ENCODE results near the gene TRRAP. TPM values are rescaled to one million over a fixed set of nuclear protein-coding genes. Genes with fewer than 3 reads are reported as not detected.
A peak's percentile ranks its signal among the peaks of the same experiment; 100 is the strongest.

Gene TRRAP
- total RNA-seq, 2 donors from 2014 or later = 59.1 to 69.5 TPM

DNA sequence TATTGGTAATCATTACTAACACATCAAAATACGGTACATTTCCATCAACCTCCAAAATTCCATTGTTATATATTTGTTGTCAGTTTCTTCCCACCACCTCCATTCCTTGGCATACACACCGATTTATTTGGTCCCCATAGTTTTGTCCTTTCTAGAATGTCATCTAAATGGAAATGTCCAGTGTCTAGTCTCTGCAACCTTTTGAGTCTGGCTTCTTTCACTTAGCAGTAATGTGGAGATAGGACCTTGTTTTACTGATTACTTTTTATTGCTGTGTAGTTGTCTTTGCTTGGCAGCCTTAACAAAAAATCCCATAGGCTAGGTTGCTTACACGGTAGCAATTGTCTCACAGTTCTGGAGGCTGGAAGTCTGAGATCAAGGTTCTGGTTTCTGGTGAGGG lies 22.5 kb downstream of the TRRAP start:
- Mint-ChIP-seq H3K27me3 (no peaks in the 10 kb centered on the region), H3K9me3 (no peaks in the 10 kb centered on the region), H3K4me3 (no peak overlapping the region), H3K36me3 (ENCODE audit: low read depth) (peaks cover 100% of the 10 kb centered on the region), H3K4me1 (no peaks in the 10 kb centered on the region), H3K27ac (no peak overlapping the region)
- ATAC-seq (replicated peaks) = no peak

DNA sequence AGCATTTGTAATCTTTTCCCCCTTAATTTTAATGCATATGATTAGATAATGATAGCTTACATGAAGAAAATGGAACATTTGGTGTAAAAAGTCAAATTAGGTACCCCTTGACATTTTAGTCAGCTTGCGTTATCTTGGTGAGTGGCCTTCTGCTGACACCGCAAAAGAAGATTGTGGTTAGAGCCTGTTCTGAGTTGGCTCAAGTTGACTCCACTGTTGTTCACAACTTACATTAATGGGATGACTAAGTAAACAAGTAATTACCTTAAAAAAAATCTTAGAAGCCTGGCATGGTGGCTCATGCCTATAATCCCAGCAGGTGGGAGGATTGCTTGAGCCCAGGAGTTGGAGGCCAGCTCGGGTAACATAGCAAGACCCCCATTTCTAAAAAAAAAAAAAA lies 24.2 kb downstream of the TRRAP start:
- H3K4me3 Mint-ChIP-seq = no peak overlapping the region
- ATAC-seq (replicated peaks) = no peak
- no peak overlapping the region for H3K27ac Mint-ChIP-seq
- H3K9me3 Mint-ChIP-seq = no peaks in the 10 kb centered on the region
- H3K27me3 Mint-ChIP-seq = no peaks in the 10 kb centered on the region
- peaks cover 99% of the 10 kb centered on the region for H3K36me3 Mint-ChIP-seq (ENCODE audit: low read depth)
- no peaks in the 10 kb centered on the region for H3K4me1 Mint-ChIP-seq

DNA sequence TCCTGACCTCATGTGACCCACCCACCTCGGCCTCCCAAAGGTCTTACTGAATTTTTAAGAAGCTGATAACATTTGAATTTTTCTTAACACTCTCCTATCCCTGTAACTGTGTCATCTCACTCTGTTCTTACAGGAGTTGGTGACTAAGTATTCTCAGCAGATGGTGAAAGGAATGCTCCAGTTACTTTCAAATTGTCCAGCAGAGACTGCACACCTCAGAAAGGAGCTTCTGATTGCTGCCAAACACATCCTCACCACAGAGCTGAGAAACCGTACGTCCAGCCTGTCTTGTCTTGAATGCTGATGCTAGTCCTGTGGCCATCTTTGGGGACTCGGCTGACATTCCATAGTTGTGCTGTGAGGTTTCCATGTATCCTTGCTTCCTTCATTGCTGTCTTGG lies 24.9 kb downstream of the TRRAP start:
- no peaks in the 10 kb centered on the region for H3K9me3 Mint-ChIP-seq
- H3K27ac Mint-ChIP-seq = no peak overlapping the region
- ATAC-seq (replicated peaks) = no peak
- H3K36me3 Mint-ChIP-seq (ENCODE audit: low read depth) = peaks cover 99% of the 10 kb centered on the region
- H3K27me3 Mint-ChIP-seq = no peaks in the 10 kb centered on the region
- H3K4me3 Mint-ChIP-seq = no peak overlapping the region
- H3K4me1 Mint-ChIP-seq = no peaks in the 10 kb centered on the region

DNA sequence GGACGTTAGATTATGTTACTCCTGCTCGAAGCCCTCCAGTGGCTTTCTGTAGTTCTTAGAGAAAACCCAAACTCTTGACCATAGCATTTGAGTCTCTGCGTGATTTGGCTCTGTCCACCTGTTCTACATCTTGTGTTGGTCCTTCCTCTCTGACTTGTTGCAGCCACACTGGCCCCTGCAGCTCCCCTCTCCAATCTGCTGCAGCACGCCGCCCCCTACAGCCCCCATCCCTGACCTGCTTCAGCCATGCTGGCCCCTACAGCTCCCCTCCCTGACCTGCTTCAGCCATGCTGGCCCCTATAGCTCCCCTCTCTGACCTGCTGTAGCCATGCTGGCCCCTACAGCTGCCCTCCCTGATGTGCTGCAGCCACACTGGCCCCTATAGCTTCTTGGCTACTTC lies 29.2 kb downstream of the TRRAP start:
- ATAC-seq (replicated peaks) = no peak
- peaks cover 99% of the 10 kb centered on the region for H3K36me3 Mint-ChIP-seq (ENCODE audit: low read depth)
- no peaks in the 10 kb centered on the region for H3K27me3 Mint-ChIP-seq
- no peak overlapping the region for H3K4me3 Mint-ChIP-seq
- no peaks in the 10 kb centered on the region for H3K4me1 Mint-ChIP-seq
- H3K27ac Mint-ChIP-seq = no peak overlapping the region
- H3K9me3 Mint-ChIP-seq = no peaks in the 10 kb centered on the region

DNA sequence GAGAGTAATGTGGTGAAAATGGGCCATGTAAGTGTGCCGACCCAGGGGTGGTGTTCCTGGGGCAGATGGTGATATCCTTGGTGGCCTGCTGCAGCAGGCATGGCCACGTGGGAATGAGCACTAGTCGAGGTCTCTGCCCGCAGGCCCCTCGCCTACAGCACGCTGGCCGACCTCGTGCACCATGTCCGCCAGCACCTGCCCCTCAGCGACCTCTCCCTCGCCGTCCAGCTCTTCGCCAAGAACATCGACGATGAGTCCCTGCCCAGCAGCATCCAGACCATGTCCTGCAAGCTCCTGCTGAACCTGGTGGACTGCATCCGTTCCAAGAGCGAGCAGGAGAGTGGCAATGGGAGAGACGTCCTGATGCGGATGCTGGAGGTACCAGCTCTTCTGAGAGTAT lies 30.3 kb downstream of the TRRAP start:
- Mint-ChIP-seq H3K4me1 (no peaks in the 10 kb centered on the region), H3K9me3 (no peaks in the 10 kb centered on the region), H3K27ac (no peak overlapping the region), H3K4me3 (no peak overlapping the region), H3K27me3 (no peaks in the 10 kb centered on the region), H3K36me3 (ENCODE audit: low read depth) (peaks cover 99% of the 10 kb centered on the region)
- ATAC-seq (replicated peaks) = no peak

DNA sequence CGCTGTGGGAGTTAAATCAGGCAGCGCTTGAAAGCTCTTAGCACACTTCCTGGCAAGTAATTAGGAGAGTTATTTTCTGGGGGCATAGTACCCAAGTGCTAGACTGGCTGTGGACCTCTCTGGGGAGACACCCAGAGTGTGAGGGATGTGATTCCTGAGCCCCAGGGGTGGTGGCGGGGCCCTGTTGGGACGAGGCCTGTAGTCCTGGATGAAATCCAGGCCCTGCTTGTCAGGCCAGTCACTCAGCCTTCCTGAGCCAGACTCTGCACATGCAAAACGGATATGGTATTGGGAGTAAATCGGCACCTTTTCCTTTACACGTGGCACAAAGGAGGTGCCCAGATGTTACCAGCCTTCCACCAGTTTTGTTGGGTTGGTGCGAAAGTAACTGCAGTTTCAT lies 31.2 kb downstream of the TRRAP start:
- H3K27me3 Mint-ChIP-seq = no peaks in the 10 kb centered on the region
- no peak overlapping the region for H3K4me3 Mint-ChIP-seq
- peaks cover 99% of the 10 kb centered on the region for H3K36me3 Mint-ChIP-seq (ENCODE audit: low read depth)
- no peak overlapping the region for H3K27ac Mint-ChIP-seq
- H3K9me3 Mint-ChIP-seq = no peaks in the 10 kb centered on the region
- no peaks in the 10 kb centered on the region for H3K4me1 Mint-ChIP-seq
- ATAC-seq (replicated peaks) = no peak

DNA sequence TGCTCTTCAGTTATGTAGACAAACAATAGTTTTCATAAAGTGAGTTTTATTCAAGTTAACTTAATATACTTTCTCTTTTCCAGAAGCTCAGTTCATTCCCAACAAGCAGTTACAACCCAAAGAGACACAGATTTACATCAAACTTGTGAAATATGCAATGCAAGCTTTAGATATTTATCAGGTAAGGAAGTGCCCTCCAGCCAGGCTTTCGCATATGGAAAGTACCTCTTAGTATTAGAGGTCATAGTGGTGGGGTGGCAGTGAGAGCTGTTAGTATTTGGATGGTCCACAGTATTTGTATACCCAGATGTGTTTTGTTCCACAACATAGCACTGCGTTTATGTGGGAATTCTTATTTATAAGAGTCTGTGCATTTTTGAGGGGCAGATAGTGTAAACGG lies 32.1 kb downstream of the TRRAP start:
- Mint-ChIP-seq H3K27me3 (no peaks in the 10 kb centered on the region), H3K9me3 (no peaks in the 10 kb centered on the region), H3K27ac (no peak overlapping the region), H3K4me3 (no peak overlapping the region), H3K4me1 (no peaks in the 10 kb centered on the region), H3K36me3 (ENCODE audit: low read depth) (peaks cover 96% of the 10 kb centered on the region)
- no peak for ATAC-seq (replicated peaks)

DNA sequence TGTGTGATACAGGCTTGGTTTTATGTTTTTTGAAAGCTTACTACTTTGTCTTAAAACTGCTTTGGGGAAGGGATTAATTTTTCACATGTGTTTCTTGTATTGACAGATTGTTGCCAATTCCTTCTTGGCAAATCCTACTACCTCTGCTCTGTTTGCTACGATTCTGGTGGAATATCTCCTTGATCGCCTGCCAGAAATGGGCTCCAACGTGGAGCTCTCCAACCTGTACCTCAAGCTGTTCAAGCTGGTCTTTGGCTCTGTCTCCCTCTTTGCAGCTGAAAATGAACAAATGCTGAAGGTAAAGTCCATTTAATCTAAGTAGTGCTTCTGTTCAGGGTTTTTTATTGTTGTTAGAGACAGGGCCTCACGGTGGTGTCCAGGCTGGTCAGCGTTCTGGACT lies 33.6 kb downstream of the TRRAP start:
- no peaks in the 10 kb centered on the region for H3K27me3 Mint-ChIP-seq
- peaks cover 97% of the 10 kb centered on the region for H3K36me3 Mint-ChIP-seq (ENCODE audit: low read depth)
- ATAC-seq (replicated peaks) = no peak
- no peak overlapping the region for H3K4me3 Mint-ChIP-seq
- H3K4me1 Mint-ChIP-seq = no peaks in the 10 kb centered on the region
- no peak overlapping the region for H3K27ac Mint-ChIP-seq
- H3K9me3 Mint-ChIP-seq = no peaks in the 10 kb centered on the region

DNA sequence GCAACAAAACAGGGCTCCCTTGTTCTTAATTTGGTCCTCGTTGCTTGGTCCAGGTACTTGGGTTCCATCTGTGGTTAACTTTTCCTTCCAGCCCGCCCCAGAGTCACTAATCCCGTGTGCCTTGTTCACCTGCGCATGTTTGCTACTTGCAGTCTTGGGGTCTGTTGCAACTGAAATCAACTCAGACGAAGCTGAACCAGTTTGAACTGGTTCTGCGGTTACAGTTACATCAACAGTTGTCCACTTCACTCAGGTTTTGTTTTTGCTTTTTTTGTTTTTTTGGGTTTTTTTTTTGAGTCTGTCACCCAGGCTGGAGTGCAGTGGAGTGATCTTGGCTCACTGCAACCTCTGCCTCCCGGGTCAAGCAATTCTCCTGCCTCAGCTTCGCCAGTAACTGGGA lies 34.7 kb downstream of the TRRAP start:
- H3K27ac Mint-ChIP-seq = no peak overlapping the region
- peaks cover 97% of the 10 kb centered on the region for H3K36me3 Mint-ChIP-seq (ENCODE audit: low read depth)
- H3K4me3 Mint-ChIP-seq = no peak overlapping the region
- no peaks in the 10 kb centered on the region for H3K4me1 Mint-ChIP-seq
- no peaks in the 10 kb centered on the region for H3K9me3 Mint-ChIP-seq
- no peaks in the 10 kb centered on the region for H3K27me3 Mint-ChIP-seq
- no peak for ATAC-seq (replicated peaks)

DNA sequence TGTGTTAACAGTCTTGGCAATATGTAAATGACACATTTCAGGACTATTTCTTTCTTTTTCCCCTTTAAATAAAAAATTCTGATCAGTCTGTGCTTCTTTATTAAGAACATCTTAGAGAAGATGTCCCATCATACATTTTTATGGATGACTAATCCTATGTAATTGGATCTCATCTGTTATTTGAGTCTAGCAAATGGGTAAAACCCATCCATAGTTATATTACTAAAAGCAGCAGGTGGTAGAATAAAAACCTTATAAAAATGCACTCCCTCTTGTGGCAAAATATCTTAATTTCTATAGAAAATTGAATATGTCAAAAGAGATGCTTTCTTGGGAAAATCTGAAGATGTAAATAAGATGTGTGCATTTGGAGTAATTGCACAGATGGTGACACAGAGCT lies 35.3 kb downstream of the TRRAP start:
- ATAC-seq (replicated peaks) = no peak
- Mint-ChIP-seq H3K9me3 (no peaks in the 10 kb centered on the region), H3K27ac (no peak overlapping the region), H3K27me3 (no peaks in the 10 kb centered on the region), H3K36me3 (ENCODE audit: low read depth) (peaks cover 97% of the 10 kb centered on the region), H3K4me1 (no peaks in the 10 kb centered on the region), H3K4me3 (no peak overlapping the region)

DNA sequence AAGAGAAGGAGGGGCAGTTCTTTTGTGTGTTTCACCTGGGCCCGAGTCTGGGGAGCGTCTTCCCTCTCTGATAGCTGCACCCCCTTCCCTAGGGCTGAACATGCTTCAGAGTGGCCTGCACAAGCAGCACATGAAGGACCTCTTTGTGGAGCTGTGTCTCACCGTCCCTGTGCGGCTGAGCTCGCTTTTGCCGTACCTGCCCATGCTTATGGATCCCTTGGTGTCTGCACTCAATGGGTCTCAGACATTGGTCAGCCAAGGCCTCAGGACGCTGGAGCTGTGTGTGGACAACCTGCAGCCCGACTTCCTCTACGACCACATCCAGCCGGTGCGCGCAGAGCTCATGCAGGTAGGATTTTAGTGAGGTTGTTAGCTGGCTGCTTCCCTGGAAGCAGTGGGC lies 39.0 kb downstream of the TRRAP start:
- H3K27ac Mint-ChIP-seq = no peak overlapping the region
- H3K36me3 Mint-ChIP-seq (ENCODE audit: low read depth) = peaks cover 97% of the 10 kb centered on the region
- no peak for ATAC-seq (replicated peaks)
- peaks cover 2% of the 10 kb centered on the region for H3K4me1 Mint-ChIP-seq
- no peaks in the 10 kb centered on the region for H3K27me3 Mint-ChIP-seq
- no peaks in the 10 kb centered on the region for H3K9me3 Mint-ChIP-seq
- no peak overlapping the region for H3K4me3 Mint-ChIP-seq

DNA sequence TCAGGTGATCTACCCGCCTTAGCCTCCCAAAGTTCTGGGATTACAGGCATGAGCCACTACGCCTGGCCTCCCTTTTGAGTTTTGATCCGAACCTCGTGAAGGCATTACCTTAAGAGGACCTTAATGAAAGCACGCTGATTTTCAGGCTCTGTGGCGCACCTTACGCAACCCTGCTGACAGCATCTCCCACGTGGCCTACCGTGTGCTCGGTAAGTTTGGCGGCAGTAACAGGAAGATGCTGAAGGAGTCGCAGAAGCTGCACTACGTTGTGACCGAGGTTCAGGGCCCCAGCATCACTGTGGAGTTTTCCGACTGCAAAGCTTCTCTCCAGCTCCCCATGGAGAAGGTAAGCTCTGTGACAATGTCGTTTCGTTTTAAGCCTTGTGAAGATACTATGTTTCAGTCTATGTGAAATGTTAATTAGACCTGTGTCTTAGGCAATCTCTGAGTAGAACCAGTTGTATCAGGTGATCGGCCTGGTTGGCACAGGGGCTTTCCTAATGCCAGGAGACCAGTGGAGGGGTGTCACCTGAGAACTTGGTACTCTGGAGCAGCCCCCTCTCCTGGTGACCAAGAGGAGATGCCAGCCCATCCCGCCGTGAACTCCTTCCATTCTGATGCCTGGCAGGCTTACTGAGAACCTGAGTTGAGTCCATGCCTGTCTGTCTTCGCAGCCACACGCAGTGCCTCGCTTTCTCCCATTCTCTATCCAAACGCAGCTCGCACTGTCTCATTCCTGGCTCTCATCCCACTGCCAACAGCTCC lies 43.5 kb downstream of the TRRAP start:
- H3K4me3 Mint-ChIP-seq = no peak overlapping the region
- H3K27ac Mint-ChIP-seq = peak overlapping the region; percentile 32
- ATAC-seq (replicated peaks) = no peak
- H3K4me1 Mint-ChIP-seq = peaks cover 6% of the 10 kb centered on the region
- H3K27me3 Mint-ChIP-seq = no peaks in the 10 kb centered on the region
- H3K36me3 Mint-ChIP-seq (ENCODE audit: low read depth) = peaks cover 100% of the 10 kb centered on the region
- no peaks in the 10 kb centered on the region for H3K9me3 Mint-ChIP-seq

DNA sequence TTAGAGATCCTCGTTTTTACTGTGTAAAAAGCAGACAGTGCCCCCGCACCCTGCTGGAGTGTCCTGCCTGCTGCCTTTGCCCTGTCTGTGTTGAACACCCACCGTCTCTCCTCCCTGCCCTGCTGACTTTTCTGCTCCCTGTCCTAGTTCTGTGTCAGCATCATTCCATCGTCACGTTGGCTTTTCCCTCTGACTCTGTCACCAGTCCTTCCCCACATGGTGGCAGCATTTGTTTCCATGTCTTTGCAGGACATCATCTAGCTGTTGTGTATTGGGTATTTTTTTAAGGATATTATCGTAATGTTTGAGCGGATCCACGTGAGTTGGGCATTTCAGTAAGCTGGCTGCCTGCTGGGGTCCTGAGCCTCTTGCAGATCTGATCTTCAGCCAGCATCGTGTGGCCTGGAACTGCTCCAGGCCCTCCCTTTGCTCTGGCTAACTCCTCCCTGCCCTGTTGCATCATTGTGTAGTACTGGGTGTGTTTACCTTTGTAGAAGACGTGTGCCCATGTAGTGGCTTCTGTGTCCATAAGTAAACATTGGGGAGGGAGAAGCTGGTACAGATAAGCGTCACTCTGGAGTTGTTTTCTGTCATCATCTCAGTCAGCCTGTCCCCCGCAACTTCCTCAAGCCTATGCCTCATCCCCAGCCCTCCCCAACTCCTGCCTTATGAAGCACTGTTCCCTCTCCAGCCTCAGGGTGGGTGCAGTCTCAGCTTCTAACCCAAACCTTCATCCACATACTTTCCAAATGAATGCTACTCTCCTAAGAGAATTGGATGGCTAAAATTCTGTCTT lies 44.3 kb downstream of the TRRAP start:
- H3K9me3 Mint-ChIP-seq = no peaks in the 10 kb centered on the region
- H3K27me3 Mint-ChIP-seq = no peaks in the 10 kb centered on the region
- peaks cover 100% of the 10 kb centered on the region for H3K36me3 Mint-ChIP-seq (ENCODE audit: low read depth)
- H3K4me1 Mint-ChIP-seq = peaks cover 8% of the 10 kb centered on the region
- no peak overlapping the region for H3K4me3 Mint-ChIP-seq
- ATAC-seq (replicated peaks) = no peak
- peak overlapping the region; percentile 32 for H3K27ac Mint-ChIP-seq

DNA sequence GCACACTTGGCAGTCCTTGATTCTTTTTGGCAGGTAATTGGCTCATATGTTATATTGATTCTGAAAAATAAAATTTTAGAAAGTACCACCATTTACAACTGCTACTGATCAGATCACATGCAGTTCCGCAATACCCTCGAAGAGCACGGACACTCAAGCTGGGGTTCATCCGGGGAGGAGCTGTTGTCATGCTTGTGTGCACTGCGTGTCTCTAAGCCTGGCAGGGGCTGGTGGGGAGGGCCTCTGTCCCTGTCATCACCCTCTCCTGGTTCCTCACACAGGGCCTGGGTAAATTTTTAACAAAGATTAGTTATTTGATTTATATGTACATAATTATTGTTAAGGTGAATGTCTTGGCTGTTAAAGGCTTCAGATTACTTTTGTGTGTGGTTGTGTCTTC lies 45.2 kb downstream of the TRRAP start:
- no peak overlapping the region for H3K4me3 Mint-ChIP-seq
- ATAC-seq (replicated peaks) = no peak
- H3K36me3 Mint-ChIP-seq (ENCODE audit: low read depth) = peaks cover 100% of the 10 kb centered on the region
- peak overlapping the region; percentile 32 for H3K27ac Mint-ChIP-seq
- H3K27me3 Mint-ChIP-seq = no peaks in the 10 kb centered on the region
- peaks cover 15% of the 10 kb centered on the region for H3K4me1 Mint-ChIP-seq
- no peaks in the 10 kb centered on the region for H3K9me3 Mint-ChIP-seq

DNA sequence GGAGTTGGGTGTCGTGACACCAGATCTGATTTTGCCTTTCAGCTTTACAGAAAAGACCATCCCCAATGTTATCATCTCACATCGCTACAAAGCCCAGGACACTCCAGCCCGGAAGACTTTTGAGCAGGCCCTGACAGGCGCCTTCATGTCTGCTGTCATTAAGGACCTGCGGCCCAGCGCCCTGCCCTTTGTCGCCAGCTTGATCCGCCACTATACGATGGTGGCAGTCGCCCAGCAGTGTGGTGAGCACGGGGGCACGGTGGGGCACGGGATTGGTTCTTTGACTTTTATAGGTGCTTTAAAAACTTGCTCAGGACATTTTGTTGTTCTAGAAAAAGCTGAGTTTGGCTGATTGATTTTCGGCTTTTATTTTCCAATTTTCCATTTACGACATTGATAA lies 48.8 kb downstream of the TRRAP start:
- Mint-ChIP-seq H3K9me3 (no peaks in the 10 kb centered on the region), H3K4me1 (peaks cover 24% of the 10 kb centered on the region), H3K27me3 (no peaks in the 10 kb centered on the region), H3K27ac (no peak overlapping the region), H3K36me3 (ENCODE audit: low read depth) (peaks cover 97% of the 10 kb centered on the region), H3K4me3 (no peak overlapping the region)
- ATAC-seq (replicated peaks) = no peak

Measured in activated T-helper 17 cell treated with anti-CD3 and anti-CD28 coated beads, Interleukin-2, amount 50 U/mL, for 72 hours (primary cell).